Neutrophil (primary cell): ENCODE data around the gene H2BK1.

Source experiments
- H3K27ac ChIP-seq: fragments of 200-600 bp; sonication (generic); 2 replicates; pipeline ENCODE4 v1.5.1; 2016; ENCODE audit warnings: mild to moderate bottlenecking, moderate library complexity
- H3K27me3 ChIP-seq: fragments of 200-600 bp; sonication (generic); 2 replicates; pipeline ENCODE4 v1.6.0; 2016; ENCODE audit warnings: mild to moderate bottlenecking
- H3K36me3 ChIP-seq: fragments of 200-600 bp; sonication (generic); 2 replicates; pipeline ENCODE4 v1.5.1; 2017
- H3K4me1 ChIP-seq, 2 experiments: fragments of 200-600 bp in 1 of 2; sonication (generic) in 1 of 2; 1 replicate in 1 of 2; 2 replicates in 1 of 2; pipeline versions ENCODE4 v1.5.1 to v1.6.1; 2013 to 2016; ENCODE audit warnings: low read depth in 1 of 2, low read length in 1 of 2, mild to moderate bottlenecking in 1 of 2, moderate library complexity in 1 of 2; ENCODE audit not compliant: control insufficient read depth in 1 of 2, insufficient read depth in 1 of 2
- H3K4me3 ChIP-seq, 2 experiments: fragments of 200-600 bp in 1 of 2; sonication (generic) in 1 of 2; 1 replicate in 1 of 2; 2 replicates in 1 of 2; pipeline ENCODE4 v1.5.1; 2013 to 2016; ENCODE audit warnings: low read depth in 1 of 2, low read length in 1 of 2, mild to moderate bottlenecking in 1 of 2, moderate library complexity in 1 of 2
- H3K9me3 ChIP-seq: fragments of 200-600 bp; sonication (generic); 2 replicates; pipeline ENCODE4 v1.5.1; 2016
- CTCF ChIP-seq: fragments of 200-600 bp; sonication (generic); IDR thresholded peaks from 2 replicates; pipeline ENCODE4 v1.5.1; 2016; ENCODE audit warnings: antibody characterized with exemption

H2BK1 gene

GRCh38 chr7:151236406-151236805, 26.1 kb upstream of the H2BK1 start:
- no peak for TF ChIP-seq CTCF
- Histone ChIP-seq H3K4me1 (peaks cover 19 to 22% of the 10 kb centered on the region in 2 experiments), H3K36me3 (peaks cover 62% of the 10 kb centered on the region), H3K27ac (no peak overlapping the region), H3K9me3 (no peaks in the 10 kb centered on the region), H3K4me3 (no peak overlapping the region), H3K27me3 (no peaks in the 10 kb centered on the region)

GRCh38 chr7:151235091-151235787, 25.0 kb upstream of the H2BK1 start:
- no peak for TF ChIP-seq CTCF
- Histone ChIP-seq H3K27ac (no peak overlapping the region), H3K4me1 (peaks cover 19 to 22% of the 10 kb centered on the region in 2 experiments), H3K4me3 (no peak overlapping the region), H3K36me3 (peaks cover 55% of the 10 kb centered on the region), H3K27me3 (no peaks in the 10 kb centered on the region), H3K9me3 (no peaks in the 10 kb centered on the region)

GRCh38 chr7:151233804-151234203, 23.5 kb upstream of the H2BK1 start:
- Histone ChIP-seq H3K27ac (peak overlapping the region; percentile 94), H3K36me3 (peaks cover 43% of the 10 kb centered on the region), H3K9me3 (no peaks in the 10 kb centered on the region), H3K27me3 (peaks cover 6% of the 10 kb centered on the region), H3K4me1 (peaks cover 19 to 22% of the 10 kb centered on the region in 2 experiments), H3K4me3 (peak overlapping the region; percentile 95)
- TF ChIP-seq CTCF = no peak

GRCh38 chr7:151232917-151233701, 22.8 kb upstream of the H2BK1 start:
- Histone ChIP-seq H3K9me3 (no peaks in the 10 kb centered on the region), H3K27ac (peak overlapping the region; percentile 94), H3K36me3 (peaks cover 36% of the 10 kb centered on the region), H3K4me3 (peak overlapping the region; percentile 95), H3K4me1 (peaks cover 20 to 23% of the 10 kb centered on the region in 2 experiments), H3K27me3 (peaks cover 6% of the 10 kb centered on the region)
- no peak for TF ChIP-seq CTCF

- peak within 1 kb of the TSS; percentile 95 for H3K4me3 ChIP-seq
- H3K9me3 ChIP-seq = no peaks in the 10 kb centered on the region
- peaks cover 6% of the 10 kb centered on the region for H3K27me3 ChIP-seq
- peak; percentile 44 for TF ChIP-seq CTCF
- peaks cover 28 to 31% of the 10 kb centered on the region in 2 experiments for H3K4me1 ChIP-seq
- peaks cover 28% of the 10 kb centered on the region for H3K36me3 ChIP-seq
- H3K27ac ChIP-seq = peak within 1 kb of the TSS; percentile 94
Observed at GRCh38 chr7:151232091-151232916, 22.0 kb upstream of the H2BK1 start, which contains the start of gene CHPF2. Gene CHPF2, plus strand, starts transcription at chr7:151232483. Its CDS starts 1,529 bp downstream, at chr7:151234012.
